GM19193 (cell line): ENCODE measurements around the gene SENP8.

ENCODE experiments used
- POLR2A ChIP-seq: IDR thresholded peaks from 4 replicates; pipeline ENCODE4 v1.6.1; 2011; ENCODE audit not compliant: insufficient read depth, insufficient read length; ENCODE audit errors: extremely low read depth

The SENP8 gene

DNA sequence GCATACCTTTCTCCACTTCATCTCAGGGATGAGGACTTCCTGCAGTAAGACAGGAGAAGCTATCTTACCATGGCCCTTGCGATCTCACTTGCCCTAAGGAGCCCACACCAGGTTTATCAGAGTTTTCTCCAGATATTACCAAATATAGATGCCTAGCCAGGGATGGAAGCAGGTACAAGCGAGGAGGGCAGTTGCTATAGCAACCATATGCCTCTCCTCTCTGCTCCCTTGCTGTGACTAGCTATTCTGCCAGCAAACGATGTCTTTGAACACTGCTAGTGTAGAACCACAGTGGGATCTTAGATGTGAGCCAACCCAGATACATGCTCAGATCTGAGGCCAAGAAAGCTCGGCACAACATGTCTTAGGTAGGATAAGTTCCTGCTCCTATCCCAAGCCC, 45.5 kb downstream of the SENP8 start:
- TF ChIP-seq POLR2A: no peak

- TF ChIP-seq POLR2A: no peak
These were observed 48.7 kb downstream of the SENP8 start for GRCh38 chr15:72166716-72167417.

- no peak for TF ChIP-seq POLR2A
These were observed 49.2 kb downstream of the SENP8 start for GRCh38 chr15:72167445-72167844.

GRCh38 chr15:72168131-72168807, 50.1 kb downstream of the SENP8 start:
- TF ChIP-seq POLR2A: no peak

DNA sequence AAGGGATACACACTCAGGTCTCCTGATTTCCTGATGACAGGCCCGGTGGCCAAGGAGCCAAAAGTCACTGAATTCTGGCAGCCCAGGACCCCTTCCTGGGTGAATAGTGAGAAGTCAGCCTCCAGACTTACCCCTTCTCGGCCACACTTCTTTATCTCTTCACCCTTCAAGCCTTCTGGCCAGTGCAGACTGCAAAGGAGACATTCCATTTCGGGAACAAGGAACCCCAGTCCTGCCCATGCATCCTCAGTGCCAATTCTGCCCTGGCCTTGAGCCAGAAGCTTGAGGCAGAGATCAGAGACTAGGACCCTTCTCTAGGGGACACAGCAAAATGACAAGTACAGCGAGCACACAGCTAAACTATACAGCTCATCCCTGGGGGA, 50.6 kb downstream of the SENP8 start:
- TF ChIP-seq POLR2A: no peak

DNA sequence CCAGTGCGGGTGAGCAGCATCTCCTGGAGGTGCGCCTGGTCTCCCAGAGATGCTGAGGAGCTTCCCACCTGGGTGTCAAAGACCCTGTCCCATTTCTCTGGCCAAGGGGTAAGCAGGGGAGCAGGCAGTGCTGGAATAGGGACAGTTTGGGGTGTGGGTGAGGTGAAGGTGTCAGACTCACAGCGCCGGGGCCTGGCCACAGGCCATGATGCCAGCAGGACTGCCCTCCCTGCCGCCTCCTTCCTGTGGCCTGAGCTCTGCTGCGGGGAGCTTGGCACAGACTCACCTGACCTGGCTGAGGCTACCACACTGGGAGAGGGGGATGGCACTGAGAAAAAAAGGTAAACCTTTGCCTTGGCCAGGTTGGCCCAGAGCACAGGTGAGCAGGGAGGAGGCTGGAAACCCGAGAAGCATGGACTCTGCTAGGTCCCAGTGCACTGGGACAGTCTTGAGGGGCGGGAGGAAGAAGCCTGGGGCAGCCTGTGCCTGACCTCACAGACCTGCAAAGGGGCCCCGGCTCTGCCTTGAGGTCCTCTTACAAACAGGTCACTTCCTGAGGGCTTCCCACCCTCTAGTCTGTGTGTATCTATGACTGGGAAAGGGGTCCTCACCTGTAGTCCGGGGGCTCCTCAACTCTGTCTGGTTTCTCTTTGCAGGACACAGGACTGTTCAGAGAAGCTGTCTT, 51.2 kb downstream of the SENP8 start:
- no peak for TF ChIP-seq POLR2A

DNA sequence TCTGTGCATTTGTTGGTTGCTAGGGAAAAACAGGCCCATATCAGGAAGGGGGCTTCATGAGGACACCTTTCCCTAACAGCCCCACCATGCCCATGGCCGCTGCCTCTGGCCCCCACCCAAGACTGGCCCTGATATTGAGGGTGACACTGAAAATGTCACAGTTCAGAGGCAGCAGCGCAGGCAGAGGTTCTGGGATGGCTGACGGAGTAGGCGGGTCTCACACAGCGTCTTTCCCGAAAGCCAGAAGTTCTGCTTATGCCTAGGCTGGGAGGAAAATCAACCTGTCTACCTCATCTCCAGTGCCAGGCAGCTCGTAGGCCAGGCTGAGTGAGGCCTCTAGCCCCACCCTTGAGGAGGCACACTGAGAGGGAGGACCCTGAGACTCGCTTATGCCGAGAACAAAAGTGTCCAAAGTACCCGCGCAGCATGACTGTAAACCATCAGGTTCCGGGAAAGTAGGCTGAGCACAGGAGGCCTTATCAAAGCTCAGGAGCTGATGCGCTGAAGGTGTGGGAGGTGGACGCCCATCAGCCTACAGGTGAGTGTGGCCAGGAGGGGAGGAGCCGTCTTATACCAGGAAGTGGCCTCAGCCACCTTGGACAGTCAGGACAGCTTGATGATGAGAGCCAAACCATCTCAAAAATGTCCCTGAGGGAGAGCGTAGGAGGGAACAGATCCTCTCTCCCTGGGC, 51.9 kb downstream of the SENP8 start:
- no peak for TF ChIP-seq POLR2A

GRCh38 chr15:72170691-72171090, 52.5 kb downstream of the SENP8 start:
- TF ChIP-seq POLR2A: no peak

- no peak for TF ChIP-seq POLR2A
These were observed 54.6 kb downstream of the SENP8 start for GRCh38 chr15:72172796-72173195.

- TF ChIP-seq POLR2A: no peak
These were observed 55.2 kb downstream of the SENP8 start for GRCh38 chr15:72173401-72173800.

DNA sequence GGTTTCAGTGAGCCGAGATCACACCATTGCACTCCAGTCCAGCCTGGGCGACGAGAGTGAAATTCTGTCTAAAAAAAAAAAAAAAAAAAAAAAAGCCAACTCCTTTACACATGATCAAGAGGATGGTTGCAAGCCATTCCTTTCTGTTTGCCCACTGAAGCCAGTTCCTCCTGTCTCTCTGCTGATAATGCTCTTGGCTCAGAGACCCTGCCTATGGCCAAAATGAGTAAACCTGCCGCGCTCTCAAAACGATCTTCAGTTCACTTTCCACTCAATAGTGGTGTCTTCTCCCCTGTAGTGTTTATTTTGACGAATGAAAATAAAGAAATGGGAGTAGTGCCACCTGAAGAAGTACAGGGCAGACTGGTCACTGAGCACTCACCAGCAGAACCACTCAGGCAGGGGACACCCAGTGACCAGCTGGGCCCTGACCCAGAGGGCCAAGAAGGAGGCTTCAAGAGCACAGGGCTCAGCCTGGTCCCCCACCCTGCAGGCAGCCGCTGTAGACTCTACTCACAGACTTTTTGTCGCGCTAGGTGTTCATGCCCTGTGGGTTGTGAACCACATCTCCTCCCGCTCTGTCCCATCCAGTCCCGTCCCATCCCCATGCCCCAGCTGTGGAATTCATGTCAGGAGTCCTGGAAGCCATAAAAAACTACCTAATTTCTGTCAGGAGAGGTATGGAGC, 55.8 kb downstream of the SENP8 start:
- TF ChIP-seq POLR2A: no peak

GRCh38 chr15:72174551-72175165, 56.5 kb downstream of the SENP8 start:
- TF ChIP-seq POLR2A: no peak

DNA sequence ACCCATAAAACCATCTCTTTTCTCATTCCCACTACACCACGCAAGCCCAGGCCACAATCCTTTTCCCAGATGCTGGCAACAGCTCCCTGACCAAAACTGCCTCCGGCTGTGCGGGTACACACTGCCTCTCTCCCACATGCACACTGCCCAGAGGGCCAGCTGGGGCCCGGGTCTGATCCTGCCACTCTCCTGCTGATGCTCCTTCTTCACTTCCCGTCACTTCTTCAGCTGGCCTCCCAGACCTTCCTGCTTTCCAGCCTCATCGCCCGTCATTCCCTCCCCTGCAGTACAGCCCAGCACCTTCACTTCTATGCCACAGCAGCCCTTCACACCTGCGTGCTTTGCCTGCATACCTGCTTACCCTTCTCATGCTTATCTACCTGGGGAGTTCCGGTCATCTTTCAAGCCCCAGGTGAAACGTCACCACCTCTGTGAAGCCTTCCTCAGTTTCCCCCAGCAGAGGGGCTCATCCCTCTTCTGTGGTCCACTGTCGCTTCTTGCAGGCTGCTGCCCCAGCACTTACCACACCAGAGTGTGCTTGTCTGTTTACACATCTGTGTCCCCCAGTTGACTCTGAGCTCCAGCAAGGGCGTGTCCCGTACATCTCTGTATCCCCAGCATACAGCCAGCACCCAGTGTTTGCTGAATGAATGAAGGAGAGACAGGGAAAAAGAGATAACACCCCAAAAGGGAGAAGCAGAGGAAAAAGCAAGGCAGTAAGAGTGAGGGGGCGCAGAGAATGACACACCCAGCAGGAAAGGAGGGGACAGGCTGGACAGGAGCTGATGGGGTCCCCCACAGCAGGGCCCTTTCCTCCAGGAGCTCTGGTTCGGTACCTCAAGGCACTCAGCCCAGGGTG, 57.2 kb downstream of the SENP8 start:
- no peak for TF ChIP-seq POLR2A
